HG02840 (cell line): Measurements from ENCODE around the gene KRT5.

Source experiments
- ATAC-seq: cut with Tn5 transposase; IDR thresholded peaks from one replicate; pipeline ENCODE4 v1.9.1; 2021; ENCODE audit warnings: mild to moderate bottlenecking, moderate library complexity, moderate number of reproducible peaks; ENCODE audit not compliant: unreplicated experiment, low FRiP score

Gene KRT5

GRCh38 chr12:52539083-52539820 lies 19.1 kb upstream of the KRT5 start:
- no peak for ATAC-seq

GRCh38 chr12:52537101-52537500 lies 16.9 kb upstream of the KRT5 start:
- no peak for ATAC-seq

GRCh38 chr12:52535574-52535973 lies 15.4 kb upstream of the KRT5 start:
- no peak for ATAC-seq

- ATAC-seq, result no peak
Observed at GRCh38 chr12:52534482-52534881, 14.3 kb upstream of the KRT5 start.

GRCh38 chr12:52533686-52534470 lies 13.7 kb upstream of the KRT5 start:
- ATAC-seq, result no peak

- no peak for ATAC-seq
Observed at GRCh38 chr12:52532636-52533035, 12.4 kb upstream of the KRT5 start.

- ATAC-seq, result no peak
Observed at GRCh38 chr12:52531566-52532300, 11.5 kb upstream of the KRT5 start.

GRCh38 chr12:52530905-52531304 lies 10.7 kb upstream of the KRT5 start:
- ATAC-seq, result no peak

GRCh38 chr12:52530366-52530765 lies 10.2 kb upstream of the KRT5 start:
- ATAC-seq, result no peak

- no peak for ATAC-seq
Observed at GRCh38 chr12:52529846-52530245, 9.7 kb upstream of the KRT5 start.

GRCh38 chr12:52529417-52529816 lies 9.2 kb upstream of the KRT5 start:
- no peak for ATAC-seq

- no peak for ATAC-seq
Observed at GRCh38 chr12:52528641-52529143, 8.5 kb upstream of the KRT5 start.

GRCh38 chr12:52527121-52527800 lies 7.1 kb upstream of the KRT5 start:
- no peak for ATAC-seq

GRCh38 chr12:52526511-52526951 lies 6.3 kb upstream of the KRT5 start:
- no peak for ATAC-seq

- no peak for ATAC-seq
Observed at GRCh38 chr12:52525661-52526499, 5.7 kb upstream of the KRT5 start.

GRCh38 chr12:52524898-52525591 lies 4.9 kb upstream of the KRT5 start:
- ATAC-seq, result no peak

GRCh38 chr12:52524241-52524897 lies 4.2 kb upstream of the KRT5 start:
- ATAC-seq, result no peak

- no peak for ATAC-seq
Observed at GRCh38 chr12:52523824-52524223, 3.6 kb upstream of the KRT5 start.
